Activated CD4-positive, alpha-beta T cell treated with anti-CD3 and anti-CD28 coated beads, Interleukin-10, Interleukin-2, amounts not matched to agents 100 ng/mL and 50 ng/mL, durations not matched to agents 16 hours and 8 hours (primary cell): ENCODE results near the gene MUC5B.

Experiments used
- DNase-seq: peaks from one replicate; pipeline ENCODE4 v3.0.0-alpha.2; 2020

The MUC5B gene

GRCh38 chr11:1270476-1270875 is 47.6 kb downstream of the MUC5B start:
- no peak for DNase-seq

GRCh38 chr11:1271002-1271401 is 48.1 kb downstream of the MUC5B start:
- no peak for DNase-seq

GRCh38 chr11:1271406-1271805 is 48.5 kb downstream of the MUC5B start:
- no peak for DNase-seq

- DNase-seq: no peak
Measured at GRCh38 chr11:1271927-1272326, 49.1 kb downstream of the MUC5B start.

GRCh38 chr11:1272531-1272930 is 49.7 kb downstream of the MUC5B start:
- no peak for DNase-seq

GRCh38 chr11:1274501-1274900 is 51.6 kb downstream of the MUC5B start:
- no peak for DNase-seq

GRCh38 chr11:1275021-1275420 is 52.2 kb downstream of the MUC5B start:
- DNase-seq: no peak

GRCh38 chr11:1276041-1276790 is 53.4 kb downstream of the MUC5B start:
- DNase-seq: no peak

- no peak for DNase-seq
Measured at GRCh38 chr11:1276866-1277615, 54.2 kb downstream of the MUC5B start.

GRCh38 chr11:1277936-1278512 is 55.2 kb downstream of the MUC5B start:
- no peak for DNase-seq

GRCh38 chr11:1278766-1279673 is 56.2 kb downstream of the MUC5B start:
- no peak for DNase-seq

GRCh38 chr11:1279674-1280055 is 56.8 kb downstream of the MUC5B start:
- no peak for DNase-seq

- DNase-seq: no peak
Measured at GRCh38 chr11:1280116-1281035, 57.5 kb downstream of the MUC5B start.

- no peak for DNase-seq
Measured at GRCh38 chr11:1281326-1281973, 58.6 kb downstream of the MUC5B start.

GRCh38 chr11:1281974-1282365 is 59.1 kb downstream of the MUC5B start:
- no peak for DNase-seq

GRCh38 chr11:1283091-1283511 is 60.2 kb downstream of the MUC5B start:
- no peak for DNase-seq

- no peak for DNase-seq
Measured at GRCh38 chr11:1283906-1284305, 61.0 kb downstream of the MUC5B start.

GRCh38 chr11:1285316-1285744 is 62.5 kb downstream of the MUC5B start:
- DNase-seq: no peak

- no peak for DNase-seq
Measured at GRCh38 chr11:1285876-1286275, 63.0 kb downstream of the MUC5B start.

- DNase-seq: no peak
Measured at GRCh38 chr11:1287928-1288327, 65.1 kb downstream of the MUC5B start.

GRCh38 chr11:1288426-1289151 is 65.7 kb downstream of the MUC5B start:
- no peak for DNase-seq
